Measurements from ENCODE around the gene IL25. TPM values are rescaled to one million over a fixed set of nuclear protein-coding genes. Genes with fewer than 3 reads are reported as not detected.

The IL25 gene
- polyA plus RNA-seq, 2 of the 4 experiments (the other 2 are of a cell fraction) = not detected

DNA sequence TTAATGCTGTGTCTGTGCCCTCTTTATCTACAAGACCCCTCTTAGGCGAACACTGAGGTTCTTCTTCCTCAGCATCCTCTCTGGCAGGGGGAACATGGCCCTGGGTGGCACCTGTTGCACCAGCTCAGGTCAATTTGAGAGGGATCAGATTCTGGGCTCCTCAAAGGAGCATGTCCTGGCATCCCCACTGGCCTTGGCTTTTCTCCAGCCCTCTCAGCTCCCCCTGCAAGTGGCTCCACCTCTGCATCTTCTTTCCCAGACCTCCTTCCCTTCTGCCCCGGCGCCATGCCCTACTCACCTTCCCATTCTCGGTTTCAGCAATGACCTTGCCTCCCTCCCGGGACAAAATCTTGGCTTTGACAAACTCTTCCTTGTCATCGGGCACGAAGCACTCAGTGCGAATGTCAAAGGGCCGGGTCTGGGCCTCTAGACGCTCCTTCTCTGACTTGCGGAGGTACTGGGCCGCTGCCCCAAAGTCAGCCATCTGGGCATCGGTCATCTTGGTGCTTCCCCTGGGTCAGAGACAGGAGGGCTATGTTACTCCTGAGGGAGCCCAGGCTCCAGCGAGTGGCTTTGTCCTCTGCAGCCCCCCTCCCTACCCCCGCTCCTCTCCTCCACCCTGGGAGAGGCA is 34.2 kb downstream of the IL25 start:
- H3K4me2 ChIP-seq = no peak overlapping the region
- no peak for FAIRE-seq
- CTCF ChIA-PET = interaction anchor here (0.7 kb wide), 1 partner anchor 11 kb away, joined by 3 read pairs; no protein-coding TSS in a partner anchor
- TF ChIP-seq NFE2L2 (conservative IDR thresholded peaks at IDR 0.05; ENCODE audit: low read length) (no peak), ZFP36 (IDR thresholded peaks at IDR 0.05; ENCODE audit: borderline replicate concordance, partially characterized antibody) (no peak), ZNF302 (CRISPR knock-in tag; IDR thresholded peaks at IDR 0.05) (no peak), JUN (IDR thresholded peaks at IDR 0.05) (no peak), RCOR1 (IDR thresholded peaks at IDR 0.05; ENCODE audit: low read depth, low read length) (no peak), ESRRA (IDR thresholded peaks at IDR 0.05; ENCODE audit: borderline replicate concordance, low read length) (no peak), FOSB (CRISPR knock-in tag; IDR thresholded peaks at IDR 0.05) (no peak), RAD21 (conservative IDR thresholded peaks at IDR 0.05 in 1 of 2, IDR thresholded peaks at IDR 0.05 in 1 of 2) (no peak), EHMT2 (IDR thresholded peaks at IDR 0.05; ENCODE audit: low read depth) (no peak), RARB (CRISPR knock-in tag; IDR thresholded peaks at IDR 0.05) (no peak)
- TF ChIP-seq, protein P1, sequence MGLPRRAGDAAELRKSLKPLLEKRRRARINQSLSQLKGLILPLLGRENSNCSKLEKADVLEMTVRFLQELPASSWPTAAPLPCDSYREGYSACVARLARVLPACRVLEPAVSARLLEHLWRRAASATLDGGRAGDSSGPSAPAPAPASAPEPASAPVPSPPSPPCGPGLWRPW (IDR thresholded peaks at IDR 0.05) = no peak
- TF ChIP-seq, protein P2, sequence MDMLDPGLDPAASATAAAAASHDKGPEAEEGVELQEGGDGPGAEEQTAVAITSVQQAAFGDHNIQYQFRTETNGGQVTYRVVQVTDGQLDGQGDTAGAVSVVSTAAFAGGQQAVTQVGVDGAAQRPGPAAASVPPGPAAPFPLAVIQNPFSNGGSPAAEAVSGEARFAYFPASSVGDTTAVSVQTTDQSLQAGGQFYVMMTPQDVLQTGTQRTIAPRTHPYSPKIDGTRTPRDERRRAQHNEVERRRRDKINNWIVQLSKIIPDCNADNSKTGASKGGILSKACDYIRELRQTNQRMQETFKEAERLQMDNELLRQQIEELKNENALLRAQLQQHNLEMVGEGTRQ (IDR thresholded peaks at IDR 0.05) = no peak
- no peak overlapping the region for H3K4me3 ChIP-seq
- no peaks in the 10 kb centered on the region for H3K9me3 ChIP-seq
- no peaks in the 10 kb centered on the region for H3K4me1 ChIP-seq
- WGBS (ENCODE audit: missing lambda C conversion rate) = 44% methylated on average over 14 of the region's 15 CpGs
- POLR2A ChIA-PET = no interaction called here
- no peak overlapping the region for H3K27ac ChIP-seq
- DNase-seq (ENCODE audit: low read depth in 1 of 2, low spot score in 1 of 2) = no peak
- no peak for ATAC-seq

DNA sequence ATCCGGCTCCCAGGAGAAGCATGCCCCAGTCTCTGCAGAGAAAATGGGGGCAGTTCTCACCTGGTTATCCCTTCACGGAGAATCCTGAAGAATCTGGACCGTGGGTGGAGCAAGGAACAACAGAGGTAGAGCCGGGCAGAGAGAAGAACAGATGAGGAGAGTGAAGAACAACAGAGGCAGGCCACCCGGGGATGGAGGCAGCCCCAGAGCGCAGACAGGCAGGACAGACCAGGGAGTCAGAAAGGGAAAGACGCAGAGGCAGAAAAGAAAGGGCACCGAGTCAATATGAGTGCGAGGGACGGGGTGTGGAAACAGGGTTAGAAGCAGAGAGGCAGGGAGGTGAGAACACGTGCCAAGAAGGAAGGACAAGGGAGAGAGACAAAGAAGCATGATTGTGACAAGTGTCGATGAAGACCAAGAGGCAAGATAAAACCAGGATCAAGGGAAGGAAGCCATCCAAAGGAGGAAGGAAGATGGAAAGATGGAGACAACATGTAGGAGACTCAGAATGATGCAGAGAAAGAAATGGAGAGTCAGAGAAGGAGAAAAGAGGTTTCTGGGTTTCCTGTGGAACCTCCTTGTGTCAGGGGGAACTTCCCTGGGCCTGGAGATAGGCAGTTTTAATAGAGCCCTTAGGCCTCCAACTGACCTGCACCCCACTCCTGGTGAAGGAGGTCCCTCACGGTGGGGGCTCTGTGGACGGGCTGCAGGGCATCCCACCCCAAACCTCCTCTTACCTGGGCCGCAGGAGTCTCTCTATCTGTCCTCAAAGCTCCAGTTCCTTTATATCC is 35.1 kb downstream of the IL25 start, which contains the start of gene MYH6:
Gene MYH6 (minus strand): TSS at position 758 of the 791 bp plus-strand sequence. CDS start 1,050 bp downstream, outside the sequence.
- Histone ChIP-seq H3K4me2 (no peak within 1 kb of the TSS), H3K9me3 (no peaks in the 10 kb centered on the region), H3K27ac (no peak within 1 kb of the TSS), H3K4me1 (no peaks in the 10 kb centered on the region), H3K4me3 (no peak within 1 kb of the TSS)
- POLR2A ChIA-PET = no interaction called here
- FAIRE-seq (no peak), ATAC-seq (no peak), DNase-seq (ENCODE audit: low read depth in 1 of 2, low spot score in 1 of 2) (no peak)
- TF ChIP-seq RARB (CRISPR knock-in tag; IDR thresholded peaks at IDR 0.05) (no peak), CBX2 (IDR thresholded peaks at IDR 0.05; ENCODE audit: borderline replicate concordance, low read depth) (no peak), NR3C1 (IDR thresholded peaks at IDR 0.05) (no peak)
- TF ChIP-seq, protein P3, sequence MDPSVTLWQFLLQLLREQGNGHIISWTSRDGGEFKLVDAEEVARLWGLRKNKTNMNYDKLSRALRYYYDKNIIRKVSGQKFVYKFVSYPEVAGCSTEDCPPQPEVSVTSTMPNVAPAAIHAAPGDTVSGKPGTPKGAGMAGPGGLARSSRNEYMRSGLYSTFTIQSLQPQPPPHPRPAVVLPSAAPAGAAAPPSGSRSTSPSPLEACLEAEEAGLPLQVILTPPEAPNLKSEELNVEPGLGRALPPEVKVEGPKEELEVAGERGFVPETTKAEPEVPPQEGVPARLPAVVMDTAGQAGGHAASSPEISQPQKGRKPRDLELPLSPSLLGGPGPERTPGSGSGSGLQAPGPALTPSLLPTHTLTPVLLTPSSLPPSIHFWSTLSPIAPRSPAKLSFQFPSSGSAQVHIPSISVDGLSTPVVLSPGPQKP (IDR thresholded peaks at IDR 0.05; ENCODE audit: low read depth, low read length) = no peak
- CTCF ChIA-PET = no interaction called here
- WGBS (ENCODE audit: missing lambda C conversion rate) = 31% methylated on average over 15 of the region's 15 CpGs

DNA sequence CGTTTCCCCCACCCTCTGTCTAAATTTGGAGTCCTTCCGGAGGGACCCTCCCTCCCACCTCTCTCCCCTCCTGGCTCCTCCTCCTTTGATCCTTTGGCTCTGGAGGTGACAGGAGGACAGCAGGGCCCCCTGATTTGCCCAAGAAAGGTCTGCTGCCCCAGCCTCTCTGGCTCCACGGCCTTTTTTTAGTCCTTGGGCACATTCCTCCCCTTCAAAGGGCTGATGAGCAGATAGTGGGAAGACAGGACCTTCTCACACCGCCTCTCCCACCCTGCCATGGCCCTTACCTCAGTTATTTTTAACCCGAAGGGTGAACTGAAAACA is 35.7 kb downstream of the IL25 start:
- Histone ChIP-seq H3K4me2 (no peak overlapping the region), H3K4me3 (no peak overlapping the region), H3K9me3 (no peaks in the 10 kb centered on the region), H3K4me1 (no peaks in the 10 kb centered on the region), H3K27ac (no peak overlapping the region)
- DNase-seq (ENCODE audit: low read depth in 1 of 2, low spot score in 1 of 2) (no peak), ATAC-seq (no peak), FAIRE-seq (no peak)
- 9% methylated on average over 5 of the region's 5 CpGs for WGBS (ENCODE audit: missing lambda C conversion rate)
- POLR2A ChIA-PET = no interaction called here
- CTCF ChIA-PET = no interaction called here
- TF ChIP-seq RCOR1 (IDR thresholded peaks at IDR 0.05; ENCODE audit: low read depth, low read length) = no peak
- no peak for TF ChIP-seq KDM5A (IDR thresholded peaks at IDR 0.05)
- no peak for TF ChIP-seq NFE2L2 (conservative IDR thresholded peaks at IDR 0.05; ENCODE audit: low read length)
- no peak for TF ChIP-seq RFX5 (IDR thresholded peaks at IDR 0.05)
- TF ChIP-seq NPAS2 (CRISPR knock-in tag; IDR thresholded peaks at IDR 0.05; ENCODE audit: borderline replicate concordance) = no peak
- no peak for TF ChIP-seq ZFP36 (IDR thresholded peaks at IDR 0.05; ENCODE audit: borderline replicate concordance, partially characterized antibody)
- no peak for TF ChIP-seq ESRRA (IDR thresholded peaks at IDR 0.05; ENCODE audit: borderline replicate concordance, low read length)
- TF ChIP-seq, protein P3 (IDR thresholded peaks at IDR 0.05; ENCODE audit: low read depth, low read length) = no peak
- TF ChIP-seq, protein P4, sequence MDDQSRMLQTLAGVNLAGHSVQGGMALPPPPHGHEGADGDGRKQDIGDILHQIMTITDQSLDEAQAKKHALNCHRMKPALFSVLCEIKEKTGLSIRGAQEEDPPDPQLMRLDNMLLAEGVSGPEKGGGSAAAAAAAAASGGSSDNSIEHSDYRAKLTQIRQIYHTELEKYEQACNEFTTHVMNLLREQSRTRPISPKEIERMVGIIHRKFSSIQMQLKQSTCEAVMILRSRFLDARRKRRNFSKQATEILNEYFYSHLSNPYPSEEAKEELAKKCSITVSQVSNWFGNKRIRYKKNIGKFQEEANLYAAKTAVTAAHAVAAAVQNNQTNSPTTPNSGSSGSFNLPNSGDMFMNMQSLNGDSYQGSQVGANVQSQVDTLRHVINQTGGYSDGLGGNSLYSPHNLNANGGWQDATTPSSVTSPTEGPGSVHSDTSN (IDR thresholded peaks at IDR 0.05) = no peak
- no peak for TF ChIP-seq CEBPB (IDR thresholded peaks at IDR 0.05)
- TF ChIP-seq FOSB (CRISPR knock-in tag; IDR thresholded peaks at IDR 0.05) = no peak
- no peak for TF ChIP-seq GATA3 (IDR thresholded peaks at IDR 0.05; ENCODE audit: borderline replicate concordance)
- no peak for TF ChIP-seq HOXB5 (CRISPR knock-in tag; IDR thresholded peaks at IDR 0.05)
- no peak for TF ChIP-seq CBX2 (IDR thresholded peaks at IDR 0.05; ENCODE audit: borderline replicate concordance, low read depth)
- TF ChIP-seq EHF (CRISPR knock-in tag; IDR thresholded peaks at IDR 0.05) = no peak
- no peak for TF ChIP-seq CHD4 (IDR thresholded peaks at IDR 0.05; ENCODE audit: borderline replicate concordance)
- TF ChIP-seq, protein P1 (IDR thresholded peaks at IDR 0.05) = no peak
- TF ChIP-seq BHLHE40 (IDR thresholded peaks at IDR 0.05; ENCODE audit: low read depth, low read length) = no peak
- no peak for TF ChIP-seq HOXA7 (CRISPR knock-in tag; IDR thresholded peaks at IDR 0.05)

Data from A549 (cell line).